Erythroblast (primary cell): ENCODE results near the gene SLC35F1.

Experiments
- DNase-seq, 2 experiments: peaks; one replicate each; lab custom pipeline; 2025; lab: John Stamatoyannopoulos, UW
- GATA1 ChIP-seq: IDR thresholded peaks from 2 replicates; pipeline ENCODE4 v1.6.1; 2011; ENCODE audit warnings: low read depth, mild to moderate bottlenecking, control low read depth, low read length, moderate library complexity
- POLR2A ChIP-seq: IDR thresholded peaks from 2 replicates; pipeline ENCODE4 v1.6.1; 2011; ENCODE audit warnings: mild to moderate bottlenecking, low read length

Gene SLC35F1

DNA sequence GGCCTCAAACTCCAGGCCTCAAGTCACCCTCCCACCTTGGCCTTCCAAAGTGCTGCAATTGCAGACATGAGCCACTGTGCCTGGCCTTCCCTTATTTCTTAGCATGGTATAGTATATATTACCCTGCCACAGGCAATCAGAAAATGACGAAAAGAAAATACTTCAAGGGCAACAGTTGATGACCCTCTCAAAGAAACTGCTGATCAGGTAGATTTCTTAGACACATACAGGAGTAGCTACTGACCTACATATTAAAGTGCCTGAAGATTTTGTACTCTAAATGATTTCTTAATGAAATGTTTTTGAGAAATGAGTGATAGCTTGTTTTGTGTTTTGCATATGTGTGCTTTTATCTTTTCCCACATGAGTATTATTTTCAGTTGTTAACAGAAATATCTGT, 4.6 kb downstream of the SLC35F1 start:
- no peak for DNase-seq
- TF ChIP-seq POLR2A (no peak), GATA1 (no peak)

- DNase-seq: no peak
- TF ChIP-seq GATA1 (no peak), POLR2A (no peak)
Measured at GRCh38 chr6:117915846-117916245, 8.8 kb downstream of the SLC35F1 start.

DNA sequence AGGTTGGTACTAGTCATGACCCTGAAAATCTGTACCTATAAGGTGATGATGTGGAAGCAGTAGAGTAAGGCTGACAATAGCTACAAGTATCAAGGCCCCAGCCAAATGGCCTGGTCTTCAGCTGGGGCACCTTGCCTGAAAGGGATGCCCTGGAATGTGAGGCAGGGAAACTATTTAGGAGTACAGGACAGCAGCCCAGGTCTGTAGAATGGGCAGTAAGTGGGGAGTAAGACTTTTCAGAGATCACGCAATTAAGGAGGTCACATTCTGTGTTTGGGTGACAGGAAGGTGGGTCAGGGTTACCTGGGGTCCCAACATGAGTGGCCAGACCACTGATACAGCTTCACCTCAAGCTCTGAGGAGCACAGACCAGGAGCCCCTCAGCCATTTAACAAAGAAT, 9.4 kb downstream of the SLC35F1 start:
- TF ChIP-seq GATA1 (no peak), POLR2A (no peak)
- no peak for DNase-seq

GRCh38 chr6:117917176-117917575, 10.1 kb downstream of the SLC35F1 start:
- TF ChIP-seq POLR2A (no peak), GATA1 (no peak)

DNA sequence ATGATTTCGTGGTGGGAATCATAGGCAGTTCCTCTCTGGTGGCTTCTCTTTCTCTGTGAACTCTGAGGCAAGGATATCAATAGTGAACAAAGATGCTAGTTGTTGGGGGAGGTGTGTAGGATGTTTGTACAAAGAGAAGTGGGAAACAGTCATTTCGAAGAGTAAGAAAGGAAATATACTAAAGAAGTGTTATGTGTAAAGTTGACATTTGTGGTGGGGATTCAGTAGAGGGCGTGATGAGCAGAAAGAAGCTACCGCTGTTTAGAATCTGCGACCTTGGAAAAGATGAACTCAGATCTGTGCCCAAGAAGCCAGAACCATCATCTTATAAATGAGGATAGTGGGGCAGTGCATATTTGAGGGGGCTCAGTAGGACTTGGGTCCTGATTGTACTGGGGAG, 11.4 kb downstream of the SLC35F1 start:
- TF ChIP-seq POLR2A: no peak
- TF ChIP-seq GATA1: no peak

More at GRCh38 chr6:117917176-117917575, 10.1 kb downstream of the SLC35F1 start:
- DNase-seq: no peak

GRCh38 chr6:117919275-117919674, 12.2 kb downstream of the SLC35F1 start:
- TF ChIP-seq POLR2A (no peak), GATA1 (no peak)
- no peak for DNase-seq

More for the DNA sequence above, 11.4 kb downstream of the SLC35F1 start:
- no peak for DNase-seq

GRCh38 chr6:117919775-117920729, 13.0 kb downstream of the SLC35F1 start:
- TF ChIP-seq GATA1 (no peak), POLR2A (no peak)
- DNase-seq: no peak

DNA sequence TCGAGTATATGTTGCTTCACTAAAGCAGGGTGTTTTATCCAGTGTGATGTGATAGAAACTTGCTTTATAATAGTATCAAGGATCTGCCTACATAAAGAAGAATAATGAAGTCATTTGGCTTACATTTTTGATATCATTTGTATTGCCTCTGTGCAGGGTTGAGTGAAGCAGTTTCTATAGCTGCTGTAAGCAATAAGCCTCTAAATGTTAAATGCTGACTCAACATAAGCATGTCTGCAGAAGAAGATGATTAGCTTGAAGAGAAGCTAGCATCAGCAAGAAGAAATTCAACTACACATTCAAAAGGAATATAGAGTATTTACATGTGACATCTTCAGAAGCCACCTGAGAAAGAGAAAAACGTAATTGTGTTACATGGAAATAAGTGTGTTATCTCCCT, 17.6 kb downstream of the SLC35F1 start:
- TF ChIP-seq GATA1: no peak
- no peak for TF ChIP-seq POLR2A
- DNase-seq: no peak

DNA sequence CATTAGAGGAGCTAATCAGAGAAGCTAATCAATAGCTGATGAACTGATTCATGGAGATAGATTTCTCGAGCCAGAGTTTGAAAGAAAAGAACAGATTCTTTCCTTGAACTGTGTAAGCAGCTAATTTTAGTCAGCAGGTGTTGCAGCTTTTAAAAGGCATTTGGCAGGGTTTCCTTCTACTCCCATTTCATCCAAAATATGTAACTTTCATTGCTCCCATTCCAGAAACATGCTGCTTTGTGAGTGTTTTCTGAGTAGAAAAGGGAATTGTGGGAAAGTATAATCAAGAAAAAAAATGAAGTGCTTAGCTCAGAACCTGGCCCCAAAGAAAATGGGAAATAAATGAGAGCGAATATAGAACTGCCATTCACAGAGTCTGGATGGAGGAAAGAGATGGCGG, 20.8 kb downstream of the SLC35F1 start:
- TF ChIP-seq GATA1 (no peak), POLR2A (no peak)
- DNase-seq: no peak

- DNase-seq: no peak
- no peak for TF ChIP-seq GATA1
- no peak for TF ChIP-seq POLR2A
Measured at GRCh38 chr6:117928833-117929232, 21.8 kb downstream of the SLC35F1 start.

GRCh38 chr6:117929501-117929900, 22.4 kb downstream of the SLC35F1 start:
- no peak for DNase-seq

DNA sequence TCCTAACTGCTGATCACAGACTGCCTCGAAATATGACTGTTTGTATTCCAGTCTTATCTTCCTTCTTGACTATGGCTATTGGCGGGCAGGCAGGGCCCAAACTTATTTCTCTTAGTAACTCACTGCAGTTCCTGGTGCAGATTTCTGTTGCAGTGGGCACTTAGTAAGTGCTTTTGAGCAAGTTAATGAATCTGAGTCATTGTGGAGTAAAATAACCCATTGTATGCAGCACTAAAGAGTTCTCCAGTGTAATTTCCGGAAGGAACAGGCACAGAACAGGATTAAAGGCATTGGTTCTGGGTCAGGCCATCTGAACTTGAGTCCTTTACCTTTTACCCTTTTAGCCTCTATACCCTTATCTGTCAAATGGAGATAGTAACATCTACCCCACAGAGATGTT, 23.6 kb downstream of the SLC35F1 start:
- TF ChIP-seq POLR2A (no peak), GATA1 (no peak)
- no peak for DNase-seq

More at GRCh38 chr6:117929501-117929900, 22.4 kb downstream of the SLC35F1 start:
- no peak for TF ChIP-seq GATA1
- no peak for TF ChIP-seq POLR2A

- no peak for DNase-seq
- no peak for TF ChIP-seq GATA1
- TF ChIP-seq POLR2A: no peak
Measured at GRCh38 chr6:117932001-117932400, 24.9 kb downstream of the SLC35F1 start.

DNA sequence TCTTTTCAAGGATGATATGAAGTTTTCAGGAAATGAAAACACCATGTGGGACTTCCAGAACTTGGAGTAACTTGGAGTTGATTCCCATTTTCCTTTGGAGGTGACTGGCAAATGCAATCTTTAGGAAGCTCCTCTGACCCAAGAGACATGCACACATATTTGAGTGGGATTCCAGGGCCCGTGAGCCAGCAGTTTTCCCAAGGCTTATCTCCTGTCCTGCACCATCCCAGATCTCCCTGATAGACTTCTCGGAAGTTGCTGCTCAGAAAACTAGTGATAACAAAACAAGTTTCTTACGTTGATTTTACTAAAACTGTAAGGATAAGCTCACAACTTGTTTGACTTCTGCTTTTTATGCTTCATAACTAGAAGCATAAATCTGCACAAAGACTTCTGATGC, 25.6 kb downstream of the SLC35F1 start:
- no peak for TF ChIP-seq GATA1
- TF ChIP-seq POLR2A: no peak
- no peak for DNase-seq

DNA sequence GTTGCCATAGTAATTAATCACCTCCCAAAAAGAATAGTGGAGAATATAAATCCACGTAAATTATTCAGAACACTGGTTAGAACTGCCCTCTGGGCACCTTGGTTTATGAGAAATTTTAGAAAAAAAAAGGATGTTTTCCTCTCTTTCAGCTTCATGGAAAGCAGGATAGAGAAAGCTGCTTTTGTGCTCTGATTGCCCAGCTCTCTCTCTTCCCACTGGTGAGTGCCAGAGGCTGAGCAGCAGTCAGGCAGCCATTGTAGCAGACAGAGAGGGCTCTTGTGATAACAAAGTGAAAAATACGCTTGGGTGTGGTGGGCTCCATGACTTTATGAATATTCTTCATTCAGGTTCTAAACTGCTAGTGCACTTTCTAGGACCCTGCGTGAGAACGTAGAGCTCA, 26.4 kb downstream of the SLC35F1 start:
- no peak for DNase-seq
- no peak for TF ChIP-seq GATA1
- no peak for TF ChIP-seq POLR2A
